H9 (cell line): Measurements from ENCODE around the gene PIP5K1C. TPM values are rescaled to one million over a fixed set of nuclear protein-coding genes. Genes with fewer than 3 reads are reported as not detected.

ENCODE experiments used
- DNase-seq: peaks from one replicate; pipeline ENCODE4 v3.0.0-alpha.2; 2017
- H2AFZ ChIP-seq: one replicate; pipeline ENCODE4 v1.6.1; 2013; ENCODE audit warnings: mild to moderate bottlenecking, low read length, control low read depth, moderate library complexity
- H2AK5ac ChIP-seq: 2 replicates; pipeline ENCODE4 v1.6.1; 2013; ENCODE audit warnings: low read length, control low read depth, mixed read lengths; ENCODE audit not compliant: insufficient read length
- H2BK120ac ChIP-seq: one replicate; pipeline ENCODE4 v1.6.1; 2013; ENCODE audit warnings: low read depth, mild to moderate bottlenecking, low read length, control low read depth, inconsistent platforms; ENCODE audit not compliant: poor library complexity, severe bottlenecking
- H2BK12ac ChIP-seq: 2 replicates; pipeline ENCODE4 v1.6.1; 2013; ENCODE audit warnings: low read length, control low read depth, mixed read lengths, low read depth; ENCODE audit not compliant: insufficient read length
- H2BK15ac ChIP-seq: 2 replicates; pipeline ENCODE4 v1.6.1; 2013; ENCODE audit warnings: low read depth, low read length, control low read depth
- H2BK20ac ChIP-seq: one replicate; pipeline ENCODE4 v1.6.1; 2013; ENCODE audit warnings: low read depth, mild to moderate bottlenecking, low read length, control low read depth, inconsistent platforms; ENCODE audit not compliant: poor library complexity, severe bottlenecking
- H2BK5ac ChIP-seq: 2 replicates; pipeline ENCODE4 v1.6.1; 2013; ENCODE audit warnings: low read length, control low read depth, mixed read lengths; ENCODE audit not compliant: insufficient read length
- H3K14ac ChIP-seq: 2 replicates; pipeline ENCODE4 v1.6.1; 2013; ENCODE audit warnings: low read length, control low read depth; ENCODE audit not compliant: insufficient read depth
- H3K18ac ChIP-seq: 2 replicates; pipeline ENCODE4 v1.6.1; 2013; ENCODE audit warnings: low read depth, mild to moderate bottlenecking, mixed read lengths, low read length, control low read depth; ENCODE audit not compliant: insufficient read length
- H3K23ac ChIP-seq: 2 replicates; pipeline ENCODE4 v1.6.1; 2013; ENCODE audit warnings: low read length, control low read depth, mixed read lengths, low read depth; ENCODE audit not compliant: insufficient read length
- H3K23me2 ChIP-seq: 2 replicates; pipeline ENCODE4 v1.6.1; 2013; ENCODE audit warnings: low read depth, mild to moderate bottlenecking, mixed read lengths, low read length, control low read depth; ENCODE audit not compliant: insufficient read length, poor library complexity, severe bottlenecking
- H3K27ac ChIP-seq: 2 replicates; pipeline ENCODE4 v1.5.1; 2013; ENCODE audit warnings: low read length, control low read depth, mixed read lengths, low read depth; ENCODE audit not compliant: insufficient read length
- H3K27me3 ChIP-seq: 2 replicates; pipeline ENCODE4 v1.6.1; 2013; ENCODE audit warnings: low read length, control low read depth, inconsistent platforms; ENCODE audit not compliant: insufficient read depth
- H3K4ac ChIP-seq: 2 replicates; pipeline ENCODE4 v1.6.1; 2013; ENCODE audit warnings: low read depth, mild to moderate bottlenecking, control low read depth, inconsistent platforms, low read length, moderate library complexity
- H3K4me1 ChIP-seq: 2 replicates; pipeline ENCODE4 v1.6.1; 2013; ENCODE audit warnings: low read length, control low read depth, inconsistent platforms; ENCODE audit not compliant: insufficient read depth
- H3K4me2 ChIP-seq: 2 replicates; pipeline ENCODE4 v1.6.1; 2013; ENCODE audit warnings: low read length, control low read depth, mixed read lengths; ENCODE audit not compliant: insufficient read length, insufficient read depth
- H3K56ac ChIP-seq: 2 replicates; pipeline ENCODE4 v1.6.1; 2013; ENCODE audit warnings: low read depth, mild to moderate bottlenecking, mixed read lengths, low read length, control low read depth; ENCODE audit not compliant: insufficient read length
- H3K79me1 ChIP-seq: 2 replicates; pipeline ENCODE4 v1.6.1; 2013; ENCODE audit warnings: low read depth, mild to moderate bottlenecking, moderate library complexity, low read length, control low read depth, inconsistent platforms; ENCODE audit not compliant: insufficient read depth, poor library complexity, severe bottlenecking
- H3K79me2 ChIP-seq: 2 replicates; pipeline ENCODE4 v1.6.1; 2013; ENCODE audit warnings: low read length, control low read depth, inconsistent platforms; ENCODE audit not compliant: insufficient read depth
- H3K9ac ChIP-seq: 2 replicates; pipeline ENCODE4 v1.6.1; 2013; ENCODE audit warnings: low read length, control low read depth, mixed read lengths; ENCODE audit not compliant: insufficient read length; ENCODE audit errors: extremely low read depth
- H3K9me3 ChIP-seq: one replicate; pipeline ENCODE4 v1.6.1; 2013; ENCODE audit warnings: low read depth, low read length, inconsistent platforms; ENCODE audit not compliant: control insufficient read depth
- H3T11ph ChIP-seq: one replicate; pipeline ENCODE4 v1.6.1; 2013; ENCODE audit warnings: mild to moderate bottlenecking, low read length, control low read depth, inconsistent platforms
- H4K20me1 ChIP-seq: one replicate; pipeline ENCODE4 v1.6.1; 2013; ENCODE audit not compliant: control insufficient read depth, insufficient read length, insufficient read depth
- H4K5ac ChIP-seq: 2 replicates; pipeline ENCODE4 v1.6.1; 2013; ENCODE audit warnings: low read depth, mild to moderate bottlenecking, mixed read lengths, low read length, control low read depth; ENCODE audit not compliant: insufficient read length
- H4K8ac ChIP-seq: replicated peaks from 2 replicates; pipeline ENCODE4 v1.6.1; 2013; ENCODE audit warnings: low read length, control low read depth, mixed read lengths, low read depth; ENCODE audit not compliant: insufficient read length
- H4K91ac ChIP-seq: 2 replicates; pipeline ENCODE4 v1.6.1; 2013; ENCODE audit warnings: low read depth, mild to moderate bottlenecking, moderate library complexity, mixed read lengths, low read length, control low read depth; ENCODE audit not compliant: insufficient read length
- H3K27ac Mint-ChIP-seq, 3 experiments: 2 replicates in 2 of 3; 3 replicates in 1 of 3; pipeline ENCODE4 v1.8.0; 2020 to 2021; ENCODE audit warnings: mixed read lengths in 3 of 3, mild to moderate bottlenecking in 1 of 3, moderate library complexity in 1 of 3
- H3K27me3 Mint-ChIP-seq: 2 replicates; pipeline ENCODE4 v1.8.0; 2021; ENCODE audit warnings: low read depth, mild to moderate bottlenecking, moderate library complexity, mixed read lengths
- H3K36me3 Mint-ChIP-seq, 3 experiments: 2 replicates in 2 of 3; 3 replicates in 1 of 3; pipeline ENCODE4 v1.8.0; 2020 to 2021; ENCODE audit warnings: low read depth in 3 of 3, mixed read lengths in 3 of 3; ENCODE audit not compliant: insufficient read depth in 1 of 3
- H3K4me1 Mint-ChIP-seq, 2 experiments: 2 replicates each; pipeline ENCODE4 v1.8.0; 2020; ENCODE audit warnings: mixed read lengths in 2 of 2
- H3K4me3 Mint-ChIP-seq, 2 experiments: 2 replicates in 1 of 2; 3 replicates in 1 of 2; pipeline ENCODE4 v1.8.0; 2020 to 2021; ENCODE audit warnings: mild to moderate bottlenecking in 2 of 2, mixed read lengths in 2 of 2, moderate library complexity in 1 of 2
- H3K9me3 Mint-ChIP-seq, 2 experiments: 2 replicates in 1 of 2; 3 replicates in 1 of 2; pipeline ENCODE4 v1.8.0; 2020; ENCODE audit warnings: mild to moderate bottlenecking in 2 of 2, mixed read lengths in 2 of 2, moderate library complexity in 1 of 2
- WGBS: extraction: QIAGEN DNeasy Blood & Tissue Kit; methylation state at CpG from one replicate; pipeline ENCODE4 v1.1.7; 2013; ENCODE audit warnings: missing lambda C conversion rate, low lambda C conversion rate, mixed read lengths; ENCODE audit not compliant: insufficient read length; ENCODE audit errors: extremely low coverage; 5-methylcytosine and 5-hydroxymethylcytosine counted together
- total RNA-seq: library from RNA; stranded (reverse); gene quantifications from 2 replicates; pipeline ENCODE4 v1.2.1, GENCODE V29; 2021
- TF ChIP-seq, protein P1 (sequence below): fragments of 200-600 bp; sonication (generic); conservative IDR thresholded peaks from 3 replicates; pipeline ENCODE4 v1.8.0; 2021; ENCODE audit warnings: antibody characterized with exemption, mild to moderate bottlenecking

Gene PIP5K1C
- total RNA-seq, 1 experiment from 2014 or later, result 41.7 TPM

DNA sequence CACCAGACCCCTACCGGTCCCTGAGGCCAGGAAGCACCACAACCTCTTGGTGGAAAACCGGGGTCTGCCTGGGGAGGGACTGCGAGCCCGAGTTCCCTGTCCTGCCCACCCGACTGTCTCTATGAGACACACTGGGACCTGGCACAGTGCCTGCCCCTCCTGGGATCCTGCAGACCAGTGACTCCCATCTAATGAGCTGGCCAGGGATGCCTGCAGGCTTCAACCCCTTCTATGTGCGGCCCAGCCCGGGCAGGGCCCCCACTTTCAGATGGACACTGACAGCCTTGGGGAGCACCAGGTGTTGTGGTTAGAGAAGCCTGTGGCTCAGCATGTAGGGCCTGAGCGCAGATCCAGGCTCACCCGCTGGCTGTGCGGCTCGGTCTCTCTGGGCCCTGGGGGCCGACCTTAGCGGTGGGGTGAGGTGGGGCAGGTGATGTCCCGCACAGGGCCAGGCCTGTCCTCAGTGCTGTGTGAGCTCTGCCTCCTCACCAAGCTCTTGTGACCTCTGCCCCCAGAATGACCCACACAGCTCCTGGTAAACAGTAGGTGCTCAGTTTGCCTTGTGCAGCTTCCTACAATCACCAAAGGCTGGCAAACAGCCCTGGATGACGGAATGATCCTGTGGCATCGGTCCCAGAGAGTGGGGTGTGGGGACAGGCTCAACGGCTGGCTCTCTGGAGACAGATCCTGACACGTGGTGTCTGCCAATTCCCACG, 55.8 kb downstream of the PIP5K1C start:
- Mint-ChIP-seq H3K9me3 (no peaks in the 10 kb centered on the region), H3K4me3 (no peak overlapping the region), H3K36me3 (peaks cover 7 to 25% (median 20%) of the 10 kb centered on the region in 3 experiments; a peak in 6 of 7 replicates), H3K27me3 (no peaks in the 10 kb centered on the region), H3K27ac (no peak overlapping the region), H3K4me1 (no peaks in the 10 kb centered on the region)
- Histone ChIP-seq H2BK20ac (no peak overlapping the region), H3K27me3 (no peaks in the 10 kb centered on the region), H3K4me2 (no peak overlapping the region), H2BK12ac (no peak overlapping the region), H2AK5ac (no peak overlapping the region), H2BK120ac (no peak overlapping the region), H2BK5ac (no peak overlapping the region), H2BK15ac (no peak overlapping the region), H3K9ac (no peak overlapping the region), H3K23ac (no peak overlapping the region), H4K91ac (no peak overlapping the region), H4K20me1 (no peaks in the 10 kb centered on the region), H3K23me2 (no peaks in the 10 kb centered on the region), H3K79me1 (no peaks in the 10 kb centered on the region), H3K56ac (no peak overlapping the region), H3K18ac (no peak overlapping the region), H4K5ac (no peak overlapping the region), H3K4ac (no peak overlapping the region), H3K4me1 (no peaks in the 10 kb centered on the region), H3K27ac (no peak overlapping the region), H2AFZ (no peak overlapping the region), H3T11ph (no peak overlapping the region), H3K9me3 (no peaks in the 10 kb centered on the region), H3K14ac (no peak overlapping the region), H3K79me2 (no peaks in the 10 kb centered on the region), H4K8ac (no peak overlapping the region)
- WGBS, result no CpG with 5 or more reads among the region's 19 CpGs
- TF ChIP-seq, protein P1, sequence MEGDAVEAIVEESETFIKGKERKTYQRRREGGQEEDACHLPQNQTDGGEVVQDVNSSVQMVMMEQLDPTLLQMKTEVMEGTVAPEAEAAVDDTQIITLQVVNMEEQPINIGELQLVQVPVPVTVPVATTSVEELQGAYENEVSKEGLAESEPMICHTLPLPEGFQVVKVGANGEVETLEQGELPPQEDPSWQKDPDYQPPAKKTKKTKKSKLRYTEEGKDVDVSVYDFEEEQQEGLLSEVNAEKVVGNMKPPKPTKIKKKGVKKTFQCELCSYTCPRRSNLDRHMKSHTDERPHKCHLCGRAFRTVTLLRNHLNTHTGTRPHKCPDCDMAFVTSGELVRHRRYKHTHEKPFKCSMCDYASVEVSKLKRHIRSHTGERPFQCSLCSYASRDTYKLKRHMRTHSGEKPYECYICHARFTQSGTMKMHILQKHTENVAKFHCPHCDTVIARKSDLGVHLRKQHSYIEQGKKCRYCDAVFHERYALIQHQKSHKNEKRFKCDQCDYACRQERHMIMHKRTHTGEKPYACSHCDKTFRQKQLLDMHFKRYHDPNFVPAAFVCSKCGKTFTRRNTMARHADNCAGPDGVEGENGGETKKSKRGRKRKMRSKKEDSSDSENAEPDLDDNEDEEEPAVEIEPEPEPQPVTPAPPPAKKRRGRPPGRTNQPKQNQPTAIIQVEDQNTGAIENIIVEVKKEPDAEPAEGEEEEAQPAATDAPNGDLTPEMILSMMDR, result no peak
- DNase-seq, result no peak
